ENCODE results near the gene EHMT1.

DNA sequence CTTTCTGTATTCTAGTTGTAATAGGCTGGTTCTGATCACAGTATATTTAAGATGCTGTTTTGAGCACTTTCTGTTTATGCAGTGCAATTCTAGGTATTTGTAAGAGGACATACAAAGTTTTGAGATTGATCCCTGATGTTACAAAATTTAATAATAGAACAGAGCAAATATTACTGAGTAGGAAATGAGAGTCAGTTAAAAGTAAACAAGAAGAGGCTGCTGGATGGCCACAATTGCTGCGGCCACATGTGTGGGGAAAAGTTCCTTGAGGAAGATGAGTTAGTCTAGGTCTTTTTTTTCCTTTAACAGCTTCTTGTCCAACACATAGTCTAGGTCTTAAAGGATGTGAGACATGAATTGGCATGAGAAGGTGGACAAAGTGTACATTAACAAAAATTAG is 11.3 kb downstream of the EHMT1 start:
- TF ChIP-seq POLR2A (IDR thresholded peaks at IDR 0.05), result no peak
- TF ChIP-seq, protein P1, sequence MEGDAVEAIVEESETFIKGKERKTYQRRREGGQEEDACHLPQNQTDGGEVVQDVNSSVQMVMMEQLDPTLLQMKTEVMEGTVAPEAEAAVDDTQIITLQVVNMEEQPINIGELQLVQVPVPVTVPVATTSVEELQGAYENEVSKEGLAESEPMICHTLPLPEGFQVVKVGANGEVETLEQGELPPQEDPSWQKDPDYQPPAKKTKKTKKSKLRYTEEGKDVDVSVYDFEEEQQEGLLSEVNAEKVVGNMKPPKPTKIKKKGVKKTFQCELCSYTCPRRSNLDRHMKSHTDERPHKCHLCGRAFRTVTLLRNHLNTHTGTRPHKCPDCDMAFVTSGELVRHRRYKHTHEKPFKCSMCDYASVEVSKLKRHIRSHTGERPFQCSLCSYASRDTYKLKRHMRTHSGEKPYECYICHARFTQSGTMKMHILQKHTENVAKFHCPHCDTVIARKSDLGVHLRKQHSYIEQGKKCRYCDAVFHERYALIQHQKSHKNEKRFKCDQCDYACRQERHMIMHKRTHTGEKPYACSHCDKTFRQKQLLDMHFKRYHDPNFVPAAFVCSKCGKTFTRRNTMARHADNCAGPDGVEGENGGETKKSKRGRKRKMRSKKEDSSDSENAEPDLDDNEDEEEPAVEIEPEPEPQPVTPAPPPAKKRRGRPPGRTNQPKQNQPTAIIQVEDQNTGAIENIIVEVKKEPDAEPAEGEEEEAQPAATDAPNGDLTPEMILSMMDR (IDR thresholded peaks at IDR 0.05), result no peak

Data from Peyer's patch (tissue), 4 donors.